Progenitor cell of endocrine pancreas (in vitro differentiated cells): ENCODE measurements around the gene CTTNBP2NL. TPM values are rescaled to one million over a fixed set of nuclear protein-coding genes. Genes with fewer than 3 reads are reported as not detected.
"Not testable (repeated sequence)": the region's sequence is repeated elsewhere in the genome, so short reads cannot be mapped to it uniquely, and the experiment has no call there.

ENCODE experiments used
- DNase-seq: peaks from one replicate; pipeline ENCODE4 v3.0.0; 2021; ENCODE audit warnings: low spot score; ENCODE audit not compliant: unreplicated experiment
- H3K27ac Mint-ChIP-seq: 2 replicates; pipeline ENCODE4 v1.8.0; 2021; ENCODE audit warnings: mild to moderate bottlenecking, moderate library complexity, mixed read lengths
- H3K27me3 Mint-ChIP-seq: 2 replicates; pipeline ENCODE4 v1.8.0; 2021; ENCODE audit warnings: mixed read lengths
- H3K36me3 Mint-ChIP-seq: 2 replicates; pipeline ENCODE4 v1.8.0; 2022; ENCODE audit warnings: mixed read lengths; ENCODE audit not compliant: insufficient read depth
- H3K4me1 Mint-ChIP-seq: 2 replicates; pipeline ENCODE4 v1.8.0; 2021; ENCODE audit warnings: low read depth, mixed read lengths
- H3K4me3 Mint-ChIP-seq: 2 replicates; pipeline ENCODE4 v1.8.0; 2021; ENCODE audit warnings: low read depth, mild to moderate bottlenecking, moderate library complexity, mixed read lengths
- H3K9me3 Mint-ChIP-seq: 2 replicates; pipeline ENCODE4 v1.8.0; 2021; ENCODE audit warnings: low read depth, mixed read lengths
- CTCF ChIP-seq: fragments of 200-600 bp; sonication (generic); IDR thresholded peaks from one replicate; pipeline ENCODE4 v1.5.0; 2021; ENCODE audit warnings: antibody characterized with exemption, mild to moderate bottlenecking; ENCODE audit not compliant: unreplicated experiment
- total RNA-seq: library from RNA; stranded (reverse); gene quantifications from 2 replicates; pipeline ENCODE4 v1.2.1, GENCODE V29; 2021

The CTTNBP2NL gene
- total RNA-seq, 1 donor from 2014 or later, result 46.0 TPM

GRCh38 chr1:112436384-112437156 lies 40.6 kb downstream of the CTTNBP2NL start:
- Mint-ChIP-seq H3K4me1 (peaks cover 6% of the 10 kb centered on the region), H3K4me3 (no peak overlapping the region), H3K36me3 (peaks cover 27% of the 10 kb centered on the region), H3K9me3 (peaks cover 8% of the 10 kb centered on the region), H3K27ac (no peak overlapping the region), H3K27me3 (no peaks in the 10 kb centered on the region)
- DNase-seq, result no peak
- TF ChIP-seq CTCF, result no peak

GRCh38 chr1:112438156-112438555 lies 42.1 kb downstream of the CTTNBP2NL start:
- H3K4me1 Mint-ChIP-seq, DNase-seq, H3K27me3 Mint-ChIP-seq, H3K9me3 Mint-ChIP-seq, H3K4me3 Mint-ChIP-seq: not testable (repeated sequence)
- H3K27ac Mint-ChIP-seq, result peak overlapping the region; percentile 5
- H3K36me3 Mint-ChIP-seq, result peaks cover 28% of the 10 kb centered on the region

DNA sequence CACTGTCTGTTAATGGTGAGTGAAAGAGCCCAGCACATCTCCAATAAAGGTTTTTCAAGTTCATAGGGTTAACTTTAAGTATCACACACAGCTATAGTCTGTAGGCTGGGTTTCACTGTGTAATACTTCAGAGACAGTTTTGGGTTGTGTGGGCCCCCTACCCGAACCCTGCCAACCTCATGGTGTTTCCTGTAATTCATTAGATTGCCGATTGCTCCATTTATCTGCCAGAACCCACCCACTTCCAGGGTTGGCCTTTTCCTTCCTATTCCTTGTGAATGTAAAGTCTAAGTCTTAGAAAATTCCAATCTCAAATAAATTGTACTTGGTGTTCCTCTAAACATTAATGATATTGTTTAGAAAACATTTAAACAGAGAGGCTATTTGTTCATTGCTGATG lies 43.6 kb downstream of the CTTNBP2NL start:
- Mint-ChIP-seq H3K4me1 (peaks cover 6% of the 10 kb centered on the region), H3K27ac (no peak overlapping the region), H3K4me3 (no peak overlapping the region), H3K27me3 (no peaks in the 10 kb centered on the region), H3K36me3 (peaks cover 28% of the 10 kb centered on the region), H3K9me3 (peaks cover 8% of the 10 kb centered on the region)
- DNase-seq, result no peak
- no peak for TF ChIP-seq CTCF

- TF ChIP-seq CTCF, result no peak
- Mint-ChIP-seq H3K27ac (no peak overlapping the region), H3K4me1 (peaks cover 6% of the 10 kb centered on the region), H3K27me3 (no peaks in the 10 kb centered on the region), H3K9me3 (peaks cover 8% of the 10 kb centered on the region), H3K36me3 (peaks cover 27% of the 10 kb centered on the region), H3K4me3 (no peak overlapping the region)
- no peak for DNase-seq
These were observed 44.6 kb downstream of the CTTNBP2NL start for GRCh38 chr1:112440574-112440973.

GRCh38 chr1:112444269-112444668 lies 48.3 kb downstream of the CTTNBP2NL start:
- no peak for DNase-seq
- H3K9me3 Mint-ChIP-seq, result peaks cover 4% of the 10 kb centered on the region
- no peak overlapping the region for H3K4me3 Mint-ChIP-seq
- H3K36me3 Mint-ChIP-seq, result peaks cover 14% of the 10 kb centered on the region
- no peaks in the 10 kb centered on the region for H3K4me1 Mint-ChIP-seq
- no peaks in the 10 kb centered on the region for H3K27me3 Mint-ChIP-seq
- no peak for TF ChIP-seq CTCF
- no peak overlapping the region for H3K27ac Mint-ChIP-seq

DNA sequence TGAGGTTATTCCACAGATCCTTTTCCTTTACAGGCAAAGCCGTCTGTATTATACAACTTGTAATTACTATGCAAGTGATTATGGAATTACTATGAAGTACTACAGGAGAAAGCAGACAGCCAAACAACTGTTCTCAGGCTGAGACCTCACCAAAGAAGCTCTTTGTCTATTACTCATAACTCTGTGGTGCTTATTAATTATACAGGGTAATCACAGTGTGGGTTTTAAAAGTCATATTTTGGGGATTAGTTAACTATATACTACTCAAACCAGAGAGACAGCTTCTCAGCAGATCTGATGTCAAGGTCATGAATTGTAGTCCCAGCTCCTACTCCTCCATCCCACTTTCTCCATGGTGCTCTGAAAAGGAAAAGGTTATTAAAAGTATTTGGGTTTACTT lies 49.6 kb downstream of the CTTNBP2NL start:
- Mint-ChIP-seq H3K36me3 (peaks cover 16% of the 10 kb centered on the region), H3K4me1 (no peaks in the 10 kb centered on the region), H3K27me3 (no peaks in the 10 kb centered on the region), H3K4me3 (no peak overlapping the region), H3K27ac (no peak overlapping the region), H3K9me3 (peaks cover 4% of the 10 kb centered on the region)
- no peak for TF ChIP-seq CTCF
- no peak for DNase-seq
